Pons (tissue), 1 donor: ENCODE results near the gene NEDD8.

Experiments used
- DNase-seq: peaks from one replicate; pipeline ENCODE4 v3.0.0-alpha.2; 2016; ENCODE audit warnings: low spot score

Gene NEDD8

GRCh38 chr14:24232121-24232644 is at the start of gene NEDD8:
Gene NEDD8, minus strand, starts transcription at chr14:24232367. Its CDS starts 100 bp downstream, at chr14:24232267.
- peak; percentile 95 for DNase-seq

- DNase-seq: no peak
Observed at GRCh38 chr14:24281636-24282035, 49.5 kb upstream of the NEDD8 start.

- no peak for DNase-seq
Observed at GRCh38 chr14:24280797-24281460, 48.8 kb upstream of the NEDD8 start.

- DNase-seq: peak; percentile 70
Observed at GRCh38 chr14:24279301-24280186, 47.4 kb upstream of the NEDD8 start.

GRCh38 chr14:24278424-24278823 is 46.3 kb upstream of the NEDD8 start:
- DNase-seq: no peak

- peak; percentile 65 for DNase-seq
Observed at GRCh38 chr14:24277606-24278321, 45.6 kb upstream of the NEDD8 start.

- DNase-seq: no peak
Observed at GRCh38 chr14:24277071-24277470, 44.9 kb upstream of the NEDD8 start.

- peak; percentile 87 for DNase-seq
Observed at GRCh38 chr14:24274101-24274543, 42.0 kb upstream of the NEDD8 start.

GRCh38 chr14:24273422-24273998 is 41.3 kb upstream of the NEDD8 start:
- peak; percentile 9 for DNase-seq

- DNase-seq: no peak
Observed at GRCh38 chr14:24272467-24272866, 40.3 kb upstream of the NEDD8 start.

GRCh38 chr14:24271834-24272263 is 39.7 kb upstream of the NEDD8 start:
- DNase-seq: no peak

GRCh38 chr14:24271134-24271833 is 39.1 kb upstream of the NEDD8 start, which contains the start of gene RABGGTA:
Gene RABGGTA, minus strand, starts transcription at chr14:24271597. Its CDS starts 482 bp downstream, at chr14:24271115.
- peak; percentile 78 for DNase-seq

GRCh38 chr14:24270537-24271133 is 38.5 kb upstream of the NEDD8 start:
- DNase-seq: no peak

GRCh38 chr14:24269910-24270536 is 37.9 kb upstream of the NEDD8 start:
- no peak for DNase-seq

- no peak for DNase-seq
Observed at GRCh38 chr14:24269368-24269767, 37.2 kb upstream of the NEDD8 start.

GRCh38 chr14:24268225-24268624 is 36.1 kb upstream of the NEDD8 start:
- no peak for DNase-seq

GRCh38 chr14:24267516-24267915 is 35.3 kb upstream of the NEDD8 start:
- DNase-seq: no peak

- DNase-seq: no peak
Observed at GRCh38 chr14:24266344-24267244, 34.4 kb upstream of the NEDD8 start.

GRCh38 chr14:24264298-24264697 is 32.1 kb upstream of the NEDD8 start:
- no peak for DNase-seq
